B cell (primary cell): Measurements from ENCODE around the gene TMEM132A.

Experiments used
- EZH2 ChIP-seq: IDR thresholded peaks from 2 replicates; pipeline ENCODE4 v1.6.1; 2012; ENCODE audit warnings: borderline replicate concordance, low read depth, mild to moderate bottlenecking, moderate library complexity, low read length; ENCODE audit not compliant: insufficient read depth, poor library complexity, severe bottlenecking
- TF ChIP-seq, protein P1 (sequence below): fragments of 200-600 bp; IDR thresholded peaks from one replicate; pipeline ENCODE4 v1.8.0; 2022; ENCODE audit warnings: antibody characterized with exemption, mild to moderate bottlenecking

DNA sequence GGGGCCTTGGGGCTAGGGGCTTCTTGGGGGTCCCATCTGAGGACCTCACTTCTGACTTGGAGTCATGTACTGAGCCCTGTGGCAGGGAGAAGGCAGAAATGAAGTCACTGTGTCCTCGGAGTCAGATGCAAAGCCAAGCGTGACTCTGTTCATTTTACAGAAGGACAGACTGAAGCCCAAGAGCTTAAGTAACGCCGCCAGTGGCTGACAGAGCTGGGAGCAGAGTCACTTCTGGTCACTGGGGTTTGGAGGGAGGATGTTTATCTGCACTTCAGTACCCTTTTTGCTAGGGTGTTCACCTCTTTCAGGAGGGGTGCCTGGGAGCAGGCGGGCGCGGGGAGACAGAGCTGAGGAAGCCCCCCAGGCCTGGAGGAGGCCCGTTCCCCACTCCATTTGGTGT lies 57.9 kb downstream of the TMEM132A start:
- TF ChIP-seq, protein P1, sequence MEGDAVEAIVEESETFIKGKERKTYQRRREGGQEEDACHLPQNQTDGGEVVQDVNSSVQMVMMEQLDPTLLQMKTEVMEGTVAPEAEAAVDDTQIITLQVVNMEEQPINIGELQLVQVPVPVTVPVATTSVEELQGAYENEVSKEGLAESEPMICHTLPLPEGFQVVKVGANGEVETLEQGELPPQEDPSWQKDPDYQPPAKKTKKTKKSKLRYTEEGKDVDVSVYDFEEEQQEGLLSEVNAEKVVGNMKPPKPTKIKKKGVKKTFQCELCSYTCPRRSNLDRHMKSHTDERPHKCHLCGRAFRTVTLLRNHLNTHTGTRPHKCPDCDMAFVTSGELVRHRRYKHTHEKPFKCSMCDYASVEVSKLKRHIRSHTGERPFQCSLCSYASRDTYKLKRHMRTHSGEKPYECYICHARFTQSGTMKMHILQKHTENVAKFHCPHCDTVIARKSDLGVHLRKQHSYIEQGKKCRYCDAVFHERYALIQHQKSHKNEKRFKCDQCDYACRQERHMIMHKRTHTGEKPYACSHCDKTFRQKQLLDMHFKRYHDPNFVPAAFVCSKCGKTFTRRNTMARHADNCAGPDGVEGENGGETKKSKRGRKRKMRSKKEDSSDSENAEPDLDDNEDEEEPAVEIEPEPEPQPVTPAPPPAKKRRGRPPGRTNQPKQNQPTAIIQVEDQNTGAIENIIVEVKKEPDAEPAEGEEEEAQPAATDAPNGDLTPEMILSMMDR: no peak
- TF ChIP-seq EZH2: no peak
